Loucy (cell line): Measurements from ENCODE around the gene C6orf52.

Experiments
- EZH2phosphoT487 ChIP-seq: fragments of 200-600 bp; IDR thresholded peaks from 2 replicates; pipeline ENCODE4 v1.6.1; 2018; ENCODE audit warnings: antibody characterized with exemption, mild to moderate bottlenecking, moderate library complexity, borderline replicate concordance
- TF ChIP-seq, protein P1 (sequence below): fragments of 200-600 bp; sonication (generic); conservative IDR thresholded peaks from 2 replicates; pipeline ENCODE4 v1.5.1; 2014; ENCODE audit warnings: mild to moderate bottlenecking, antibody characterized with exemption, low read length

GRCh38 chr6:10733863-10734262 lies 39.4 kb upstream of the C6orf52 start:
- TF ChIP-seq, protein P1, sequence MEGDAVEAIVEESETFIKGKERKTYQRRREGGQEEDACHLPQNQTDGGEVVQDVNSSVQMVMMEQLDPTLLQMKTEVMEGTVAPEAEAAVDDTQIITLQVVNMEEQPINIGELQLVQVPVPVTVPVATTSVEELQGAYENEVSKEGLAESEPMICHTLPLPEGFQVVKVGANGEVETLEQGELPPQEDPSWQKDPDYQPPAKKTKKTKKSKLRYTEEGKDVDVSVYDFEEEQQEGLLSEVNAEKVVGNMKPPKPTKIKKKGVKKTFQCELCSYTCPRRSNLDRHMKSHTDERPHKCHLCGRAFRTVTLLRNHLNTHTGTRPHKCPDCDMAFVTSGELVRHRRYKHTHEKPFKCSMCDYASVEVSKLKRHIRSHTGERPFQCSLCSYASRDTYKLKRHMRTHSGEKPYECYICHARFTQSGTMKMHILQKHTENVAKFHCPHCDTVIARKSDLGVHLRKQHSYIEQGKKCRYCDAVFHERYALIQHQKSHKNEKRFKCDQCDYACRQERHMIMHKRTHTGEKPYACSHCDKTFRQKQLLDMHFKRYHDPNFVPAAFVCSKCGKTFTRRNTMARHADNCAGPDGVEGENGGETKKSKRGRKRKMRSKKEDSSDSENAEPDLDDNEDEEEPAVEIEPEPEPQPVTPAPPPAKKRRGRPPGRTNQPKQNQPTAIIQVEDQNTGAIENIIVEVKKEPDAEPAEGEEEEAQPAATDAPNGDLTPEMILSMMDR: no peak
- TF ChIP-seq EZH2phosphoT487: no peak
